Fibroblast of villous mesenchyme (primary cell): Measurements from ENCODE around the gene CREB5. TPM values are rescaled to one million over a fixed set of nuclear protein-coding genes. Genes with fewer than 3 reads are reported as not detected.

ENCODE experiments used
- DNase-seq: peaks from one replicate; pipeline ENCODE4 v3.0.0-alpha.2; 2010; ENCODE audit warnings: low read depth
- H3K4me3 ChIP-seq: 2 replicates; pipeline ENCODE4 v1.5.1; 2011; ENCODE audit warnings: low read depth, mild to moderate bottlenecking, low read length
- CTCF ChIP-seq: IDR thresholded peaks from 2 replicates; pipeline ENCODE4 v1.5.1; 2012; ENCODE audit warnings: low read depth, mild to moderate bottlenecking, low read length; ENCODE audit not compliant: insufficient read depth
- total RNA-seq: library from RNA; depleted of rRNA; stranded (reverse); fragments of >200 nt; gene quantifications from 2 replicates; pipeline ENCODE4 v1.2.3, GENCODE V29; 2012

The CREB5 gene
- total RNA-seq, 1 donor: 6.0 TPM

- TF ChIP-seq CTCF: no peak
- DNase-seq: no peak
- no peak overlapping the region for H3K4me3 ChIP-seq
These were observed 10.8 kb downstream of the CREB5 start for GRCh38 chr7:28423112-28423511.

GRCh38 chr7:28423918-28424514 lies 11.7 kb downstream of the CREB5 start:
- H3K4me3 ChIP-seq: no peak overlapping the region
- no peak for DNase-seq
- no peak for TF ChIP-seq CTCF

- no peak for TF ChIP-seq CTCF
- no peak for DNase-seq
- no peak overlapping the region for H3K4me3 ChIP-seq
These were observed 13.2 kb downstream of the CREB5 start for GRCh38 chr7:28425496-28425895.

- H3K4me3 ChIP-seq: no peak overlapping the region
- no peak for DNase-seq
- no peak for TF ChIP-seq CTCF
These were observed 14.9 kb downstream of the CREB5 start for GRCh38 chr7:28427236-28427635.

- no peak overlapping the region for H3K4me3 ChIP-seq
- no peak for TF ChIP-seq CTCF
These were observed 18.3 kb downstream of the CREB5 start for GRCh38 chr7:28430616-28431015.

GRCh38 chr7:28432105-28432504 lies 19.8 kb downstream of the CREB5 start:
- DNase-seq: no peak
- no peak for TF ChIP-seq CTCF
- no peak overlapping the region for H3K4me3 ChIP-seq

More at GRCh38 chr7:28430616-28431015, 18.3 kb downstream of the CREB5 start:
- no peak for DNase-seq

GRCh38 chr7:28433039-28433438 lies 20.7 kb downstream of the CREB5 start:
- TF ChIP-seq CTCF: no peak
- no peak for DNase-seq
- H3K4me3 ChIP-seq: no peak overlapping the region
